ENCODE measurements around the gene NEGR1.
A peak's percentile ranks its signal among the peaks of the same experiment; 100 is the strongest.

Gene NEGR1

DNA sequence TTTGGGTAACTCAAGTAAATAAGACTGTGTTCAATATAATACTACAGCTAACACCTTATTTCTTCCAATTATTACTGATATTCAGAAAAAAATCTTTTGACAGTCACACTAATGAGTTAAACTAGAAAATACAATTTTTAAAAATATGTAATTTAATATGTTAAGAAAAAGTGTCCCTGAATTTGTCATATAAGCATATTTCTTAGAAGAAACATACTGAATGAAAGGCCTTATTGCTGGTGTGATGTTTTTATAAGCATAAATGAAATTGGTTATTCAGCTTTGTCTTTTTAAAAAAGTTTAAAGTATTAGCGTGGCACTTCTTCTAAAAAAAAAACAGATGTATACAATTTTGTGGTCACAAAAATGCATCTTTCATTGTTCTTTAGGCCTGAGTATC is 267.3 kb downstream of the NEGR1 start:
- DNase-seq, result no peak

GRCh38 chr1:72013161-72013560 is 269.2 kb downstream of the NEGR1 start:
- DNase-seq, result no peak

DNA sequence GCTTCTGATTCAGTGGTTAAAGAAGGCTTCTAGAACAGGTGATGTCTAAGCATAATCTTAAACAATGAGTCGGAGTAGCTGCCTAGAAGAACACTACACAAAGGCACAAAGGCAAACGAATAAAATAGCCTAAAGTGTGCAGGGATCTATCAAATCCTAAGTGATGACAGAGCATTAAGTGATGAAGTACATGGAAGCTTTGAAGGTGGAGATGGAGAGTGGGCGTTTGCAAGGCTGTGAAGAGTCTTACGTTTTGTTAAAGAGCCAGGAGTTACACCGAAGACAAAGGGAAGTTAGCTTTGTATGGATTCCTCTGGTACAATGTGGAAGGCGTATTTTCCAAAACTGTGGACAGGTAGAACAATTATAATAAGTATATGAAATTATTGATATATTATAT is 270.6 kb downstream of the NEGR1 start:
- DNase-seq, result no peak

GRCh38 chr1:72010094-72010431 is 272.3 kb downstream of the NEGR1 start:
- peak; percentile 27 for DNase-seq

- DNase-seq, result no peak
Observed at GRCh38 chr1:72009173-72010093, 272.9 kb downstream of the NEGR1 start.

DNA sequence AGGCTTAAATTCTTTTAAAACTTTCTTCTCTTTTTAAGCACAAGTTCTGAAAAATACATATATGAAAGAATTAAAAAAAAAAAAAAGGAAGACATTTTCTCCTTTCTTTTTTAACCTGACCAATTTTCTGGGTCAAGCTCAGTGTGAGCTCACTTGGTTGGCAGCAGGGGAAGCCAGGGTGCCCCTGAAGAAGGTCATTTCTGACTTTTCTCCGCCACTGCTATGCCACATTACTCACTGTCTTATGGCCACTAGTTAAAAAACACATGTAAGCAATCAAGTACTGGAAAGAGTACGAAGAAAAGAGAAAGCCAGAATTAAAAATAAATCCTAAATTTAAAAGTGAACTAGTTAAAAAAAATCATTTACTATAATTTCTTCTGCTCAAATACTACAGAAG is 275.0 kb downstream of the NEGR1 start:
- no peak for DNase-seq

GRCh38 chr1:72006092-72006491 is 276.2 kb downstream of the NEGR1 start:
- DNase-seq, result no peak

- no peak for DNase-seq
Observed at GRCh38 chr1:72003092-72003491, 279.2 kb downstream of the NEGR1 start.

DNA sequence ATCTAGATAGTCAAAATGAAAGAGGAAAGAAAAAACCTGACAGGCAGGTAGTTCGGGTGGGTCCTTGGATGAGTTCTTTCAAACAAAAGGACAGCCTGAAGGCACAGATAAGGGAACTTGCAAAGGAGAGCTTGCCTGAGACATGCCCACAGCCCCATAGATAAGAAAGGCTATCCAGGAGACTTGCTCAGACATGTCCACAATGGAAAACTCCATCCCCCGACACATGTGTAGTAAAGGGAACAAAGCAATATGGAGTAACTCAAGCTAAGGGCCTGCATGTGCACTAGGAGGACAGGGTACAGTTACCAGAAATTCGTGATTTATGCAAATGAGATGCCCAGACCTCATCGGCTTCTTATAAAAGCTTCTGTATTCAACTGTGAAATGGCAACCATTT is 281.5 kb downstream of the NEGR1 start:
- no peak for DNase-seq

DNA sequence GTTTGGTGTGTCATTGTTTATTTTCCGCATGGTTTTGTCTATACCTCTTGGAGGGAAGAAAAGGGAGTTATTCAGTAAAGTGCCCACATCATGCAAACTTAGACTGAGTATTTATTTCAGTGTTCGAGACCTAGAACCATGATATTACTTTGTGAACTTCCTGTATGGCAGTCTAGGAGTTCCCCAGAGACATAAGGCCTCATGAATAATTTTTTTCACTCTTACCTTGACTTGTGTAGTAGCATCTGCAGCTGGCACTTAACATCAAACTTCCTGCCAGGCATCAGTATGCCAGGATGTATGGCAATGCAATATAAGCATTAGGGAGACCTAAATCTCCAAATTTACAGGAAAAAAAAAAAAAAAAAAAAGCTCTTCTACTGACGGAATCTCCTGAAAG is 287.7 kb downstream of the NEGR1 start:
- DNase-seq, result no peak

DNA sequence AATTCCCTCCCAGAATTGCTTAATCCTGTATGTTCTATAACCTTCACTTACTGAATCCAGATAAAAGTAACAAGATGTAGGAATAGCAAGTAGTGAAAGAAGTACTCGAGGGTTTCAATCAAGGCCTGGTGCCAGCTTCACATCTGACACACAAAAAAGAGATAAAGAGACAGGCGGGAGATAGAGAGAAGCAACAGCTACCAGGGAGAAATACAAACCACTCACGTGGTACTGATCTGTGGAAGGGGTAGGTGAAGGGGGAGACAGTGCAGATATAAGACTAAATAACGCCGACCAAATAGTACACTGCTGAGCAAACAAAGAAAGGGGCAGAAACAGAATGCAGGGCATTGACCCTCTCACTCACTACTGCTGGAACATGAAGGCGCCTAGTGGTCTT is 295.2 kb downstream of the NEGR1 start:
- no peak for DNase-seq

- DNase-seq, result no peak
Observed at GRCh38 chr1:71986160-71986559, 296.2 kb downstream of the NEGR1 start.

DNA sequence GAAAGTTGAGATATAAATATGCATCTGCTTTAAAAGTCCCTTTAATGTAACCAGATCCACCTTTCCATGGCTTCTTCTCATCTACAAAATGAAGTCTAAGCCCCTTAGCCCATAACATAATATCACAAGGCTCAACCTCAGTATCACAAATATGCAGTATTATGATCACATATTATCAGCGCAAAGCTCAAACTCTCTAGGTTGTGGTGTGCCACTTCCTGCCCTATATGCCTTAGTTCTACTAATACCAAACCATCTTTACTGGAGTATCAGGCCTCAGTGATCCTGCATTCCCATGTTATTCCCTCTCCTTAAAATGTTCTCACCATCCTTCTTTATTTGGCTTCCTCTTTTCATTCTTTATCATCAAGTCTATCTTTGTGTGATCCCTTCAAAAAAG is 301.8 kb downstream of the NEGR1 start:
- no peak for DNase-seq

- DNase-seq, result no peak
Observed at GRCh38 chr1:71979882-71980281, 302.5 kb downstream of the NEGR1 start.

DNA sequence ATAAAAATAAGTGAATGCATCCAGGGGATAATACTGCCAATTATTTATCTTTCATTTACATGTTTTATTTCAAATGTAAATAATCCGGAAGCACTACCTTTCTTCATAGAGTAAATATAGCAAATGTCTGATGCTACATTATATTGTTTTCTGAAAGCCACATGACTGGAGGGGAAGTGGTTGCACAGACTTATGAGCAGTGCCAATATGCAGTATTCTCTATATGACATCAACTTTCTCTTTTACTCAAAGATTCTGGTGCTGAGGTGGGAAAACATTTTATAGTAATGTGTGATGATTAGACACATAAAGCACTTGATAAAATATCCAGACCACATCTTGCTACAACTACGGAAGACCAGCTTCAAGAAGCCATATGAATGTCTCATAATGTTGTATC is 314.7 kb downstream of the NEGR1 start:
- DNase-seq, result no peak

DNA sequence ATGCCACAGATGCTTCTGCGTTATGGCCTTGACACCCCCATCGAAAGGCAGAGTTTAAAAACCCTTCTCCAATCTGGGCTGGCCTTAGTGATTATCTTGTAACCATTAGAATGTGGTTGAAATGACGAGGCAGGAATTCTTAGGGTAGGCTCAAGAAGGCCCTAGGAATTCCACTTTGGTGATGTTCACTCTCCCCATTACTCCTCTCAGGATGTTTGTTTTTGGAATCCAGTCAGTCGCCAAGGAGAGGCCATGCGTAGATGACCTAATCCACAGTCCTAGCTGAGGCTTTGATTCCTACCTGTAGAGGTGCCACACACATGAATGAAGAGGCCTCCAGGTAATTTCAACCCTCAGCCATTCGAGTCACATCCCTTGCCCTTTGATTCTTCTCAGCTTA is 318.2 kb downstream of the NEGR1 start:
- DNase-seq, result no peak

- no peak for DNase-seq
Observed at GRCh38 chr1:71956613-71957285, 325.6 kb downstream of the NEGR1 start.

- DNase-seq, result no peak
Observed at GRCh38 chr1:71950579-71950978, 331.8 kb downstream of the NEGR1 start.

- no peak for DNase-seq
Observed at GRCh38 chr1:71949681-71950080, 332.7 kb downstream of the NEGR1 start.

DNA sequence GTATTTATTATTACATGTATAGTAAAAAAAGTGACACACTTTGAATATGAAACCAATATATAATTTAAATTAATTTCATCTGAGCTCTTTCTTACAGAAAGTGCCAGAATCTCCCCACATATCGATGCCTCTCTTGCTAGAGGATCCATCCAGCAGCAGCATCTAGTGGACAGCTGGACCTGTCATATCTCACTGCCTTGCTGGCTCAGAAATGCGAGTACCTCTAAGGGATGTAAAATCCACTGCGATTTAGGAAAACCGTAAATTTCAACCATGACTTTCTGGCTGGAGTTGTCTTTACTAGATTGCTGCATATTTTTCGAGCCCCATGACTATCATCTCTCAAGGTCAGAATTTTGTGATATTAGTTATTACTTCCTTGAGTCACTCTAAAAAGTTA is 333.8 kb downstream of the NEGR1 start:
- no peak for DNase-seq

DNA sequence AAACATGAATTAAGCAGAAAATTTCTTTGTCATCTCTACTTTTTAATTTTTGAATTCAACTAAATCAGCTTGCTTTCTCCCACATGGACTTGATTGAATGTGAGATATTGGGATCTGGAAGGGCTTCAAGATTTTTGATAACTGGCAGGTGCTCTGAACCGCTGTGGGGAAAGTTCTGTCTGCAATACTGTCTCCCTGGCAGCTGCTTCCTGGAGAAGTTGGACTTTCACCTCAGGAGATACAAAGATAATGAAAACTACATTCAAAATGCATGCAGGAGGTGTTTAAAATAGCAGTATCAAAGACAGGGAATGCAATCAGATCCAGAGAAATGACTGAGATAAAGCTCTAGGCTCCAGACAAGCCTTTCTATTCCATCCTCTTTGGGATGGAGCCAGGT is 338.3 kb downstream of the NEGR1 start:
- DNase-seq, result no peak

DNA sequence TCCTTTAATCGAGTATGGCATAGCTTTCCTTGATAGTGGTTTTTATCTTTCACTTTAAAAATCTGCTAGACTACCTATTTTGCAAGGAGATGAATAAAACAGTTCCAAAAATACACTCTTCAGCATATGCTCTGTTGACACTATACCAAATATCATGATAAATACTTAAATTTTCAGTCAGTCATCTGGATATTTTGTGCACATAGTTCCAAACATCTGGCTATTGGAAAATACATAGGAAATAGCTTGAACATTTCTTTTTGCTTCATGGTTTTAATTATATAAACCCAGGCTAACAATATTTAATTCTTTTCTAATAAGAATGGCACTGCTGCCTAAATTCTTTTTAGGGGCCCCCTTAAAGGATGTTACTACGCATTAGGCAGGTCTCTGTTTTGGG is 342.1 kb downstream of the NEGR1 start:
- DNase-seq, result no peak

GRCh38 chr1:71930511-71930910 is 351.8 kb downstream of the NEGR1 start:
- no peak for DNase-seq

- DNase-seq, result no peak
Observed at GRCh38 chr1:71921935-71922559, 360.3 kb downstream of the NEGR1 start.

Data from NCI-H2171 (cell line).